Adipocyte (in vitro differentiated cells): ENCODE data around the gene RASSF8.

Source experiments
- DNase-seq: peaks from one replicate; pipeline ENCODE4 v3.0.0-alpha.2; 2015; ENCODE audit warnings: low read depth
- H3K27me3 ChIP-seq: replicated peaks from 2 replicates; pipeline ENCODE4 v1.7.0; 2013; ENCODE audit warnings: mild to moderate bottlenecking, low read length, moderate library complexity; ENCODE audit not compliant: control insufficient read depth, insufficient read depth
- H3K36me3 ChIP-seq: 2 replicates; pipeline ENCODE4 v1.7.0; 2013; ENCODE audit warnings: low read length, mild to moderate bottlenecking, moderate library complexity; ENCODE audit not compliant: control insufficient read depth, insufficient read depth, severe bottlenecking
- H3K4me1 ChIP-seq: 2 replicates; pipeline ENCODE4 v1.7.0; 2013; ENCODE audit warnings: mild to moderate bottlenecking, low read length, moderate library complexity; ENCODE audit not compliant: control insufficient read depth, insufficient read depth
- H3K4me3 ChIP-seq: 2 replicates; pipeline ENCODE4 v1.7.0; 2013; ENCODE audit warnings: mild to moderate bottlenecking, low read length, moderate library complexity
- H3K9ac ChIP-seq: 2 replicates; pipeline ENCODE4 v1.7.0; 2013; ENCODE audit warnings: mild to moderate bottlenecking, low read length, moderate library complexity
- H3K9me3 ChIP-seq: 2 replicates; pipeline ENCODE4 v1.7.0; 2013; ENCODE audit warnings: mild to moderate bottlenecking, low read length, moderate library complexity; ENCODE audit not compliant: control insufficient read depth

RASSF8 gene

GRCh38 chr12:25993901-25994651 lies 35.6 kb downstream of the RASSF8 start:
- H3K27me3 ChIP-seq: no peaks in the 10 kb centered on the region
- no peak overlapping the region for H3K4me3 ChIP-seq
- no peaks in the 10 kb centered on the region for H3K9me3 ChIP-seq
- H3K36me3 ChIP-seq: no peaks in the 10 kb centered on the region
- H3K9ac ChIP-seq: no peak overlapping the region
- peaks cover 55% of the 10 kb centered on the region for H3K4me1 ChIP-seq
- DNase-seq: peak; percentile 92

- no peaks in the 10 kb centered on the region for H3K36me3 ChIP-seq
- no peak overlapping the region for H3K9ac ChIP-seq
- peaks cover 62% of the 10 kb centered on the region for H3K4me1 ChIP-seq
- no peaks in the 10 kb centered on the region for H3K9me3 ChIP-seq
- H3K27me3 ChIP-seq: no peaks in the 10 kb centered on the region
- no peak overlapping the region for H3K4me3 ChIP-seq
- peak; percentile 43 for DNase-seq
Measured at GRCh38 chr12:25994901-25995625, 36.6 kb downstream of the RASSF8 start.

GRCh38 chr12:25995906-25996305 lies 37.4 kb downstream of the RASSF8 start:
- H3K36me3 ChIP-seq: no peaks in the 10 kb centered on the region

GRCh38 chr12:25996677-25997076 lies 38.2 kb downstream of the RASSF8 start:
- Histone ChIP-seq H3K4me3 (no peak overlapping the region), H3K4me1 (peaks cover 63% of the 10 kb centered on the region), H3K9ac (no peak overlapping the region), H3K36me3 (no peaks in the 10 kb centered on the region), H3K9me3 (no peaks in the 10 kb centered on the region), H3K27me3 (no peaks in the 10 kb centered on the region)
- DNase-seq: no peak

More at GRCh38 chr12:25995906-25996305, 37.4 kb downstream of the RASSF8 start:
- H3K9me3 ChIP-seq: no peaks in the 10 kb centered on the region
- peaks cover 62% of the 10 kb centered on the region for H3K4me1 ChIP-seq
- H3K27me3 ChIP-seq: no peaks in the 10 kb centered on the region
- H3K4me3 ChIP-seq: no peak overlapping the region
- peak; percentile 27 for DNase-seq
- no peak overlapping the region for H3K9ac ChIP-seq

GRCh38 chr12:25997201-25997963 lies 38.9 kb downstream of the RASSF8 start:
- H3K4me1 ChIP-seq: peaks cover 64% of the 10 kb centered on the region
- peak; percentile 86 for DNase-seq

GRCh38 chr12:26000898-26001297 lies 42.4 kb downstream of the RASSF8 start:
- DNase-seq: no peak
- peaks cover 10% of the 10 kb centered on the region for H3K9me3 ChIP-seq
- H3K36me3 ChIP-seq: peaks cover 13% of the 10 kb centered on the region
- no peak overlapping the region for H3K4me3 ChIP-seq
- H3K9ac ChIP-seq: no peak overlapping the region
- no peaks in the 10 kb centered on the region for H3K27me3 ChIP-seq
- H3K4me1 ChIP-seq: peaks cover 42% of the 10 kb centered on the region

More at GRCh38 chr12:25997201-25997963, 38.9 kb downstream of the RASSF8 start:
- H3K27me3 ChIP-seq: no peaks in the 10 kb centered on the region
- H3K36me3 ChIP-seq: peaks cover 1% of the 10 kb centered on the region
- peak overlapping the region; percentile 56 for H3K4me3 ChIP-seq
- H3K9ac ChIP-seq: peak overlapping the region; percentile 21
- H3K9me3 ChIP-seq: no peaks in the 10 kb centered on the region

- H3K9me3 ChIP-seq: peaks cover 10% of the 10 kb centered on the region
- DNase-seq: no peak
- no peak overlapping the region for H3K9ac ChIP-seq
- H3K4me1 ChIP-seq: peaks cover 35% of the 10 kb centered on the region
- H3K27me3 ChIP-seq: no peaks in the 10 kb centered on the region
- peaks cover 13% of the 10 kb centered on the region for H3K36me3 ChIP-seq
- no peak overlapping the region for H3K4me3 ChIP-seq
Measured at GRCh38 chr12:26001530-26001929, 43.0 kb downstream of the RASSF8 start.

- peaks cover 26% of the 10 kb centered on the region for H3K4me1 ChIP-seq
- no peak overlapping the region for H3K9ac ChIP-seq
- no peaks in the 10 kb centered on the region for H3K27me3 ChIP-seq
- H3K9me3 ChIP-seq: peaks cover 10% of the 10 kb centered on the region
- H3K4me3 ChIP-seq: no peak overlapping the region
- no peak for DNase-seq
- peaks cover 13% of the 10 kb centered on the region for H3K36me3 ChIP-seq
Measured at GRCh38 chr12:26003065-26003464, 44.6 kb downstream of the RASSF8 start.

GRCh38 chr12:26007566-26007965 lies 49.1 kb downstream of the RASSF8 start:
- Histone ChIP-seq H3K9me3 (peaks cover 9% of the 10 kb centered on the region), H3K4me1 (peaks cover 36% of the 10 kb centered on the region), H3K36me3 (peaks cover 10% of the 10 kb centered on the region), H3K9ac (no peak overlapping the region), H3K4me3 (no peak overlapping the region), H3K27me3 (no peaks in the 10 kb centered on the region)
- DNase-seq: peak; percentile 63

- Histone ChIP-seq H3K36me3 (no peaks in the 10 kb centered on the region), H3K4me3 (no peak overlapping the region), H3K9me3 (no peaks in the 10 kb centered on the region), H3K4me1 (peaks cover 36% of the 10 kb centered on the region), H3K9ac (no peak overlapping the region), H3K27me3 (no peaks in the 10 kb centered on the region)
- DNase-seq: no peak
Measured at GRCh38 chr12:26009593-26009992, 51.1 kb downstream of the RASSF8 start.

GRCh38 chr12:26010293-26010821 lies 51.9 kb downstream of the RASSF8 start:
- no peak for DNase-seq
- Histone ChIP-seq H3K4me3 (peak overlapping the region; percentile 39), H3K27me3 (no peaks in the 10 kb centered on the region), H3K9me3 (no peaks in the 10 kb centered on the region), H3K4me1 (peaks cover 36% of the 10 kb centered on the region), H3K36me3 (no peaks in the 10 kb centered on the region), H3K9ac (peak overlapping the region; percentile 59)
